Gastrocnemius medialis (tissue), 4 donors: Measurements from ENCODE around the gene NUDT22. TPM values are rescaled to one million over a fixed set of nuclear protein-coding genes. Genes with fewer than 3 reads are reported as not detected.

Experiments used
- ATAC-seq, 2 donors: fragments of 150-250 bp; one replicate each; pipeline ENCODE4 v1.9.1; 2016
- DNase-seq, 2 donors: peaks; one replicate each; pipeline ENCODE4 v3.0.0-alpha.2; 2019
- H3K27ac ChIP-seq, 4 donors: fragments of 200-600 bp; sonication (generic); 1 replicate in 1 of 4; 2 replicates in 3 of 4; pipeline ENCODE4 v1.5.1; 2016 to 2018; ENCODE audit warnings: mild to moderate bottlenecking in 2 of 4, moderate library complexity in 1 of 4
- H3K27me3 ChIP-seq, 3 donors: fragments of 200-600 bp; sonication (generic) in 2 of 3; 1 replicate in 1 of 3; 2 replicates in 2 of 3; pipeline versions ENCODE4 v1.5.1 to v1.6.0; 2016 to 2019; ENCODE audit warnings: mild to moderate bottlenecking in 1 of 3, moderate library complexity in 1 of 3
- H3K36me3 ChIP-seq, 2 donors: fragments of 200-600 bp; sonication (generic) in 1 of 2; one replicate each; pipeline ENCODE4 v1.5.1; 2017 to 2018
- H3K4me1 ChIP-seq, 2 donors: fragments of 200-600 bp; sonication (generic) in 1 of 2; one replicate each; pipeline ENCODE4 v1.5.1; 2016 to 2017; ENCODE audit warnings: mild to moderate bottlenecking in 2 of 2
- H3K4me3 ChIP-seq, 4 donors: fragments of 200-600 bp; sonication (generic) in 3 of 4; 1 replicate in 1 of 4; 2 replicates in 3 of 4; pipeline ENCODE4 v1.5.1; 2016 to 2019; ENCODE audit warnings: mild to moderate bottlenecking in 2 of 4
- H3K9me3 ChIP-seq, 3 donors: fragments of 200-600 bp; sonication (generic) in 2 of 3; 1 replicate in 1 of 3; 2 replicates in 2 of 3; pipeline ENCODE4 v1.5.1; 2016 to 2019
- CTCF ChIP-seq, 5 experiments: fragments of 450-650 bp in 3 of 5; fragments of 200-600 bp in 2 of 5; sonication (generic) in 2 of 5; IDR thresholded peaks in 4 of 5; conservative IDR thresholded peaks in 1 of 5; 1 replicate in 4 of 5; 2 replicates in 1 of 5; pipeline ENCODE4 v1.5.1; 2016 to 2019; ENCODE audit warnings: antibody characterized with exemption in 5 of 5, mild to moderate bottlenecking in 3 of 5, moderate library complexity in 3 of 5
- POLR2A ChIP-seq, 2 donors: fragments of 450-650 bp; IDR thresholded peaks; one replicate each; pipeline ENCODE4 v1.6.1; 2017; ENCODE audit warnings: antibody characterized with exemption in 2 of 2, mild to moderate bottlenecking in 2 of 2, moderate library complexity in 2 of 2
- in situ Hi-C, 4 donors: fragments of 200-750 bp; cut with MboI; loops; one replicate each; pipeline versions ENCODE4 v1.15.0 to v1.8.0; 2017; ENCODE audit warnings: low sequenced_read_pairs in 4 of 4
- intact Hi-C: fragments of 100-400 bp; cut with DNase I; formaldehyde crosslinking; loops from one replicate; pipeline ENCODE4 v1.15.1; 2023; ENCODE audit warnings: low total_unique reads
- total RNA-seq, 4 donors: library from RNA; depleted of rRNA; stranded (reverse); fragments of >200 nt; gene quantifications; one replicate each; pipeline versions ENCODE4 v1.1.0 to v1.2.3, GENCODE V29; 2016

The NUDT22 gene
- total RNA-seq, 4 donors from 2014 or later = 32.3 to 70.7 (median 53.4) TPM

- no peaks in the 10 kb centered on the region for H3K9me3 ChIP-seq
- peak overlapping the region; percentile 64 to 90 (median 80) for H3K4me3 ChIP-seq
- no peak for ATAC-seq
- H3K4me1 ChIP-seq = peaks cover 43 to 45% of the 10 kb centered on the region in 2 donors
- TF ChIP-seq POLR2A (IDR thresholded peaks at IDR 0.05) (no peak), CTCF (IDR thresholded peaks at IDR 0.05 in 4 of 5, conservative IDR thresholded peaks at IDR 0.05 in 1 of 5) (no peak)
- H3K36me3 ChIP-seq = no peaks in the 10 kb centered on the region
- no peak for DNase-seq
- no peaks in the 10 kb centered on the region for H3K27me3 ChIP-seq
- in situ Hi-C loops (no loop called here), intact Hi-C loops (no loop called here)
- H3K27ac ChIP-seq = peak overlapping the region; percentile 90 to 97 (median 92)
Observed at GRCh38 chr11:64230985-64231365, 4.9 kb downstream of the NUDT22 start.

- intact Hi-C loops = no loop called here
- no peaks in the 10 kb centered on the region for H3K27me3 ChIP-seq
- no peak for TF ChIP-seq CTCF (IDR thresholded peaks at IDR 0.05 in 4 of 5, conservative IDR thresholded peaks at IDR 0.05 in 1 of 5)
- TF ChIP-seq POLR2A (IDR thresholded peaks at IDR 0.05) = no peak
Observed at GRCh38 chr11:64231546-64231945, 5.5 kb downstream of the NUDT22 start.

GRCh38 chr11:64232182-64232966, 6.3 kb downstream of the NUDT22 start:
- H3K36me3 ChIP-seq = no peaks in the 10 kb centered on the region
- no peak for ATAC-seq
- peak overlapping the region in 1 of 4 donors; percentile 90 for H3K27ac ChIP-seq
- intact Hi-C loops = no loop called here
- in situ Hi-C loops = no loop called here
- DNase-seq = peak in 1 of 2 donors; percentile 27
- no peaks in the 10 kb centered on the region for H3K27me3 ChIP-seq
- TF ChIP-seq CTCF (IDR thresholded peaks at IDR 0.05 in 4 of 5, conservative IDR thresholded peaks at IDR 0.05 in 1 of 5) (no peak), POLR2A (IDR thresholded peaks at IDR 0.05) (no peak)
- H3K4me3 ChIP-seq = no peak overlapping the region
- no peaks in the 10 kb centered on the region for H3K9me3 ChIP-seq
- peaks cover 34 to 36% of the 10 kb centered on the region in 2 donors for H3K4me1 ChIP-seq

More at GRCh38 chr11:64231546-64231945, 5.5 kb downstream of the NUDT22 start:
- ATAC-seq (no peak), DNase-seq (no peak)
- Histone ChIP-seq H3K4me1 (peaks cover 42 to 44% of the 10 kb centered on the region in 2 donors), H3K36me3 (no peaks in the 10 kb centered on the region), H3K27ac (peak overlapping the region in 3 of 4 donors; percentile 90 to 97 (median 93)), H3K9me3 (no peaks in the 10 kb centered on the region), H3K4me3 (no peak overlapping the region)
- in situ Hi-C loops = no loop called here

- Histone ChIP-seq H3K27me3 (no peaks in the 10 kb centered on the region), H3K4me3 (no peak overlapping the region), H3K36me3 (no peaks in the 10 kb centered on the region), H3K27ac (peak overlapping the region in 1 of 4 donors; percentile 85), H3K4me1 (peaks cover 28 to 30% of the 10 kb centered on the region in 2 donors), H3K9me3 (no peaks in the 10 kb centered on the region)
- ATAC-seq (no peak), DNase-seq (no peak)
- TF ChIP-seq POLR2A (IDR thresholded peaks at IDR 0.05) (no peak), CTCF (IDR thresholded peaks at IDR 0.05 in 4 of 5, conservative IDR thresholded peaks at IDR 0.05 in 1 of 5) (no peak)
- in situ Hi-C loops (no loop called here), intact Hi-C loops (no loop called here)
Observed at GRCh38 chr11:64232967-64233315, 6.9 kb downstream of the NUDT22 start.
